Panc1 (cell line): ENCODE measurements around the gene RRP8. TPM values are rescaled to one million over a fixed set of nuclear protein-coding genes. Genes with fewer than 3 reads are reported as not detected.
A peak's percentile ranks its signal among the peaks of the same experiment; 100 is the strongest.

Experiments
- ATAC-seq: fragments of 200-7000 bp; cut with Tn5 transposase; 2 replicates; pipeline ENCODE4 v1.9.1; 2020; ENCODE audit warnings: mild to moderate bottlenecking, moderate library complexity
- BruUV-seq: library from RNA; stranded (reverse); fragments of 400-500 nt; replicated peaks from 2 replicates; lab custom pipeline; 2021; lab: Mats Ljungman, UMichigan
- CTCF ChIA-PET: fragments of 300-600 bp; sonication (Branson Sonifier 250); formaldehyde crosslinking; loops from one replicate; lab custom pipeline; 2022; ENCODE audit warnings: antibody characterized with exemption; lab: Charles Lee
- POLR2A ChIA-PET: fragments of 300-600 bp; sonication (Branson Sonifier 250); formaldehyde crosslinking; loops from one replicate; lab custom pipeline; 2022; ENCODE audit warnings: antibody characterized with exemption; lab: Charles Lee
- DNase-seq: peaks from one replicate; pipeline ENCODE4 v3.0.0-alpha.2; 2010; ENCODE audit warnings: low read depth, low spot score
- H3K27ac ChIP-seq: 2 replicates; pipeline ENCODE4 v1.5.1; 2011; ENCODE audit warnings: mild to moderate bottlenecking, low read length, inconsistent platforms
- H3K27me3 ChIP-seq: fragments of 200-500 bp; sonication (Bioruptor generic); 2 replicates; pipeline ENCODE4 v1.6.0; 2014; ENCODE audit warnings: low read length, inconsistent platforms; ENCODE audit not compliant: control insufficient read depth, insufficient read depth
- H3K36me3 ChIP-seq: fragments of 200-500 bp; sonication (Bioruptor generic); 2 replicates; pipeline ENCODE4 v1.5.1; 2014; ENCODE audit warnings: inconsistent platforms, mild to moderate bottlenecking, low read length, moderate library complexity; ENCODE audit not compliant: control insufficient read depth, insufficient read depth
- H3K4me1 ChIP-seq: 2 replicates; pipeline ENCODE4 v1.5.1; 2011; ENCODE audit warnings: inconsistent platforms, mild to moderate bottlenecking, low read length, moderate library complexity; ENCODE audit not compliant: control insufficient read depth, insufficient read depth
- H3K4me3 ChIP-seq, 2 experiments: 2 replicates each; pipeline ENCODE4 v1.5.1; 2011 to 2012; ENCODE audit warnings: low read depth in 2 of 2, low read length in 2 of 2, mild to moderate bottlenecking in 2 of 2, inconsistent platforms in 1 of 2, moderate library complexity in 1 of 2
- H3K9me3 ChIP-seq: fragments of 200-500 bp; sonication (Bioruptor generic); 2 replicates; pipeline ENCODE4 v1.5.1; 2014; ENCODE audit warnings: low read depth, mild to moderate bottlenecking, inconsistent platforms, low read length, moderate library complexity; ENCODE audit not compliant: control insufficient read depth, insufficient read depth
- POLR2AphosphoS5 ChIP-seq: IDR thresholded peaks from 2 replicates; pipeline ENCODE4 v1.6.1; 2012; ENCODE audit warnings: mild to moderate bottlenecking, low read depth, low read length, moderate library complexity
- SIN3A ChIP-seq: IDR thresholded peaks from 2 replicates; pipeline ENCODE4 v1.6.1; 2012; ENCODE audit warnings: low read depth, mild to moderate bottlenecking, low read length, moderate library complexity, borderline replicate concordance; ENCODE audit not compliant: insufficient read depth
- TCF7L2 ChIP-seq: IDR thresholded peaks from 2 replicates; pipeline ENCODE4 v1.6.1; 2011; ENCODE audit warnings: mild to moderate bottlenecking, low read depth, low read length, inconsistent platforms
- in situ Hi-C: cut with HindIII; loops from 2 replicates; pipeline ENCODE4 v1.10.0; 2016; ENCODE audit warnings: low sequenced_read_pairs, low pct_unique_long_range_greater_than_20kb
- intact Hi-C: fragments of 100-400 bp; cut with micrococcal nuclease; formaldehyde crosslinking; loops from one replicate; pipeline ENCODE4 v1.10.0; 2022; ENCODE audit not compliant: unreplicated experiment
- total RNA-seq: library from RNA; stranded (reverse); gene quantifications from one replicate; pipeline ENCODE4 v1.2.1, GENCODE V29; 2021; ENCODE audit not compliant: unreplicated experiment
- TF ChIP-seq, protein P1 (sequence below), 2 experiments: IDR thresholded peaks; 2 replicates each; pipeline ENCODE4 v1.6.1; 2011 to 2012; ENCODE audit warnings: low read depth in 2 of 2, control low read depth in 1 of 2, low read length in 1 of 2, mild to moderate bottlenecking in 1 of 2, moderate library complexity in 1 of 2; ENCODE audit not compliant: insufficient read depth in 1 of 2
- TF ChIP-seq, protein P2 (sequence below): fragments of 450-650 bp; IDR thresholded peaks from 2 replicates; pipeline ENCODE4 v1.5.1; 2017; ENCODE audit warnings: mild to moderate bottlenecking

Gene RRP8
- total RNA-seq, 1 experiment from 2014 or later: 23.1 TPM

DNA sequence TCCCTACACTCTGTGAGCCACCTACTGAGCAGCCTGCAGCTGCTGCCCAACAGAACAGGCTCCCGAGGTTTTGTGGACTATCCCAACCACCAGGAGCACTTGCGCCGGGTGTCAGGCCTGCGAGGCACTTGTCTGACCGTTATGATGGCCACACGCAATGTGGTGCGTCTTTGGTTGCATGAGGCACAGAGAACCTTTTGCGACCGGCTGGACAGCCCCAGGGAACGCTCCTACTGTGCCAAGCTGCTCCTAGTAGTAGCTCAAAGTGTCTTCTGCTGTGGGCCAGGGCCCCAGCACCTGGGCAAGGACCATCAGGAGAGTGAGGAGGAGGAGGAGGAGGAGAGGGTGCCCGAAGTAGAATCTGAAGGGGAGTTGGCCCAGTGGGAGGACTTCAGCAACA lies 46.4 kb downstream of the RRP8 start:
- Histone ChIP-seq H3K36me3 (no peaks in the 10 kb centered on the region), H3K27me3 (no peaks in the 10 kb centered on the region), H3K4me3 (no peak overlapping the region), H3K4me1 (no peaks in the 10 kb centered on the region), H3K27ac (no peak overlapping the region), H3K9me3 (no peaks in the 10 kb centered on the region)
- TF ChIP-seq, protein P1, sequence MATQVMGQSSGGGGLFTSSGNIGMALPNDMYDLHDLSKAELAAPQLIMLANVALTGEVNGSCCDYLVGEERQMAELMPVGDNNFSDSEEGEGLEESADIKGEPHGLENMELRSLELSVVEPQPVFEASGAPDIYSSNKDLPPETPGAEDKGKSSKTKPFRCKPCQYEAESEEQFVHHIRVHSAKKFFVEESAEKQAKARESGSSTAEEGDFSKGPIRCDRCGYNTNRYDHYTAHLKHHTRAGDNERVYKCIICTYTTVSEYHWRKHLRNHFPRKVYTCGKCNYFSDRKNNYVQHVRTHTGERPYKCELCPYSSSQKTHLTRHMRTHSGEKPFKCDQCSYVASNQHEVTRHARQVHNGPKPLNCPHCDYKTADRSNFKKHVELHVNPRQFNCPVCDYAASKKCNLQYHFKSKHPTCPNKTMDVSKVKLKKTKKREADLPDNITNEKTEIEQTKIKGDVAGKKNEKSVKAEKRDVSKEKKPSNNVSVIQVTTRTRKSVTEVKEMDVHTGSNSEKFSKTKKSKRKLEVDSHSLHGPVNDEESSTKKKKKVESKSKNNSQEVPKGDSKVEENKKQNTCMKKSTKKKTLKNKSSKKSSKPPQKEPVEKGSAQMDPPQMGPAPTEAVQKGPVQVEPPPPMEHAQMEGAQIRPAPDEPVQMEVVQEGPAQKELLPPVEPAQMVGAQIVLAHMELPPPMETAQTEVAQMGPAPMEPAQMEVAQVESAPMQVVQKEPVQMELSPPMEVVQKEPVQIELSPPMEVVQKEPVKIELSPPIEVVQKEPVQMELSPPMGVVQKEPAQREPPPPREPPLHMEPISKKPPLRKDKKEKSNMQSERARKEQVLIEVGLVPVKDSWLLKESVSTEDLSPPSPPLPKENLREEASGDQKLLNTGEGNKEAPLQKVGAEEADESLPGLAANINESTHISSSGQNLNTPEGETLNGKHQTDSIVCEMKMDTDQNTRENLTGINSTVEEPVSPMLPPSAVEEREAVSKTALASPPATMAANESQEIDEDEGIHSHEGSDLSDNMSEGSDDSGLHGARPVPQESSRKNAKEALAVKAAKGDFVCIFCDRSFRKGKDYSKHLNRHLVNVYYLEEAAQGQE (IDR thresholded peaks at IDR 0.05; ENCODE audit: insufficient read depth in 1 of 2, low read depth in 2 of 2, low read length in 1 of 2): no peak
- TF ChIP-seq, protein P2, sequence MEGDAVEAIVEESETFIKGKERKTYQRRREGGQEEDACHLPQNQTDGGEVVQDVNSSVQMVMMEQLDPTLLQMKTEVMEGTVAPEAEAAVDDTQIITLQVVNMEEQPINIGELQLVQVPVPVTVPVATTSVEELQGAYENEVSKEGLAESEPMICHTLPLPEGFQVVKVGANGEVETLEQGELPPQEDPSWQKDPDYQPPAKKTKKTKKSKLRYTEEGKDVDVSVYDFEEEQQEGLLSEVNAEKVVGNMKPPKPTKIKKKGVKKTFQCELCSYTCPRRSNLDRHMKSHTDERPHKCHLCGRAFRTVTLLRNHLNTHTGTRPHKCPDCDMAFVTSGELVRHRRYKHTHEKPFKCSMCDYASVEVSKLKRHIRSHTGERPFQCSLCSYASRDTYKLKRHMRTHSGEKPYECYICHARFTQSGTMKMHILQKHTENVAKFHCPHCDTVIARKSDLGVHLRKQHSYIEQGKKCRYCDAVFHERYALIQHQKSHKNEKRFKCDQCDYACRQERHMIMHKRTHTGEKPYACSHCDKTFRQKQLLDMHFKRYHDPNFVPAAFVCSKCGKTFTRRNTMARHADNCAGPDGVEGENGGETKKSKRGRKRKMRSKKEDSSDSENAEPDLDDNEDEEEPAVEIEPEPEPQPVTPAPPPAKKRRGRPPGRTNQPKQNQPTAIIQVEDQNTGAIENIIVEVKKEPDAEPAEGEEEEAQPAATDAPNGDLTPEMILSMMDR: no peak
- no peak for TF ChIP-seq POLR2AphosphoS5
- TF ChIP-seq TCF7L2: no peak
- no peak for TF ChIP-seq SIN3A
- ChIA-PET POLR2A (no interaction called here), CTCF (no interaction called here)
- intact Hi-C loops: no loop called here
- in situ Hi-C loops: no loop called here
- ATAC-seq (0 out of 2 replicates have a peak, but pooled peaks have one; percentile 8), DNase-seq (no peak)
- BruUV-seq: no TSS peak

DNA sequence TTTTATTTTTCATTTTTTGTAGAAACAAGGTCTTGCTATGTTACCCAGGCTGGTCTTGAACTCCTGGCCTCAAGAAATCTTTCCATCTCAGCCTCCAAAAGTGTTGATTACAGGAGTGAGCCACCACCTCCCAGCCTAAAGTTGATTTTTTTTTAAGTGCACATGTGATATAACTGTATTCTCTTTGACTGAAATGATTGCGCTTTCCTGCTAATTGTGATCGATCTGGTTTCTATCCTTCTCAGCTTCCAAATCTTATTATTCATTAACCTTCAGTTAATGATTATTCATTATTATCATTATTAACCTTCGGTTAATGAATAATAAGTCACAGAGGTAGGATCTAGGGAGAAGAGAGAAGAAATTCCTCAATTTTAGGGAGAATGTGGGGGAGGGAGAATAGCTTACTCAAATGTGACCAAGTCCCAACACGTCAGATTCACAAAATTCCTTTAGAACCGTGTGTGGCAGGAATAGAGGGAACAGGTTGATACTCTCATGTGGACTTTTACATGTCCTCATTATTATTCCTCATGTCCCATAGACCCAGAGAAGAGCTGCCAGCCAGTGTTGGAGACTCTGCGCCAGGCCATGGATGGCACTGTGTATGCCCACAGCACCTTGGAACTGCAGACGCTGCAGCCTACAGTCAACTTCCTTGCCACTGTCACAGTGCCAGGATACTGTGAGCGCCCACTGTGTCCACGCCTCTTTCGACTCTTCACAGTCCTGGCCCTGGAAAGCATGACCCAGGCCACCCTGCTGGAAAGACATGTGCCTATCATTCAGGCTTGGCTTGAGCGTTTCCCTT lies 47.1 kb downstream of the RRP8 start:
- intact Hi-C loops: no loop called here
- ATAC-seq (0 out of 2 replicates have a peak, but pooled peaks have one; percentile 15), DNase-seq (no peak)
- H3K4me1 ChIP-seq: no peaks in the 10 kb centered on the region
- no peak overlapping the region for H3K4me3 ChIP-seq
- H3K36me3 ChIP-seq: no peaks in the 10 kb centered on the region
- in situ Hi-C loops: no loop called here
- ChIA-PET POLR2A (no interaction called here), CTCF (no interaction called here)
- no peaks in the 10 kb centered on the region for H3K27me3 ChIP-seq
- TF ChIP-seq SIN3A: no peak
- TF ChIP-seq POLR2AphosphoS5: no peak
- TF ChIP-seq TCF7L2: no peak
- TF ChIP-seq, protein P1 (IDR thresholded peaks at IDR 0.05; ENCODE audit: insufficient read depth in 1 of 2, low read depth in 2 of 2, low read length in 1 of 2): no peak
- TF ChIP-seq, protein P2: no peak
- no TSS peak for BruUV-seq
- H3K9me3 ChIP-seq: no peaks in the 10 kb centered on the region
- H3K27ac ChIP-seq: no peak overlapping the region
